ENCODE data around the gene ZNF775.

Gene ZNF775

DNA sequence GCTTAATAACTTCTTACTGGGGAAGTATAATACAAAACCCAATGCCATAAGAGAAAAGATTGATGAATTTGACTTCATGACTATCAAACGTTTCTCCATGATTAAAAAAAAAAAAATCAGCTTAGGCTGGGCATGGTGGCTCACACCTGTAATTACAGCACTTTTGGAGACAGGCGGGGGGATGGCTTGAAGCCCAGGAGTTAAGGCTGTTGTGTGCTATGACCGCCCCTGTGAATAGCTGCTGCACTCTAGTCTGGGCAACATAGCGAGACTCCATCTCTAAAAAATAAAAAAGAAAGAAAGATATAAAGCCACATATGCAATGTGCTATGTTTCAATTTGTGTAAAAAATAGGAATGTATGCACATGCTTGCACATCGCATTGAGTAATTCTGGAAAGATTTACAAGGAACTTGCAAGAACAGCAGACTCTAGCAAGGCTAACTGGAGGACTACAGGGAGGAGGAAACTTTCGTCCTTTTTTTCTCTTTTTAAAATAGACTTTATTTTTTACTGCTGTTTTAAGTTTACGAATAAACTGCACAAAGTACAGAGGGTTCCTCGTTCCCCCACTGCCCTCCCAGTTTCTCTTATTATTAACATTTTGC, 27.4 kb upstream of the ZNF775 start:
- no peak for DNase-seq

GRCh38 chr7:150355666-150356059, 23.5 kb upstream of the ZNF775 start:
- DNase-seq: no peak

GRCh38 chr7:150356265-150356897, 22.7 kb upstream of the ZNF775 start:
- peak; percentile 44 for DNase-seq

GRCh38 chr7:150357270-150357669, 21.9 kb upstream of the ZNF775 start:
- peak; percentile 87 for DNase-seq

DNA sequence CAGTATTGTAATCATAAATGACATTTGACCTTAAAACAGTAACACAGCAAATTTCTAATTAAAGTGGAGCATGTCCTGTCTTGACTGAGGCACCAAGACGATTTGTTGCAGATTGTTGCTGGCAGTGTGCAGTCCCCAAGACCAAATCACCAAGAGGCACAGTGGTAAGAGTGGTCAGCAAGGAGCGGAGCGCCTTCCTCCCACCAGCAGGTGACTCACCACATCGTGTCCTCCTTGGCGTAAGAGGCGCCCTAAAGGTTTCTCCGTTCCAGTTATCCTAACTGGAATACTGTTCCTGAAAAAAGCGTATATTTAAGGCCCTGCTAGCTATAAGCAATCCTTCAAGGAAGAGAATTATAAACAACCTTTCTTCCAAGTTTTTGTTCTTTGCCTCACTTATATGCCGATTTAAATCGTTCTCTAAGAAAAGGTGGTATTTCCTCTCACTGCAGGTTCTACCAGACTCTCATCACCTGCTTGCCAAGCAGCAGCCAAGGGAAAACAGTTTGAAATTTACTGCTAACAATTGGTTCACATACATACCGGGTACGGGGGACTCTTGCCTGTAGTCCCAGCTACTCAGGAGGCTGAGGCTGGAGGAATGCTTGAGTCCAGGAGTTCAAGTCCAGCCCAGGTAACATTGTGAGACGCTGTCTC, 21.2 kb upstream of the ZNF775 start:
- no peak for DNase-seq

GRCh38 chr7:150358433-150358832, 20.7 kb upstream of the ZNF775 start:
- DNase-seq: no peak

DNA sequence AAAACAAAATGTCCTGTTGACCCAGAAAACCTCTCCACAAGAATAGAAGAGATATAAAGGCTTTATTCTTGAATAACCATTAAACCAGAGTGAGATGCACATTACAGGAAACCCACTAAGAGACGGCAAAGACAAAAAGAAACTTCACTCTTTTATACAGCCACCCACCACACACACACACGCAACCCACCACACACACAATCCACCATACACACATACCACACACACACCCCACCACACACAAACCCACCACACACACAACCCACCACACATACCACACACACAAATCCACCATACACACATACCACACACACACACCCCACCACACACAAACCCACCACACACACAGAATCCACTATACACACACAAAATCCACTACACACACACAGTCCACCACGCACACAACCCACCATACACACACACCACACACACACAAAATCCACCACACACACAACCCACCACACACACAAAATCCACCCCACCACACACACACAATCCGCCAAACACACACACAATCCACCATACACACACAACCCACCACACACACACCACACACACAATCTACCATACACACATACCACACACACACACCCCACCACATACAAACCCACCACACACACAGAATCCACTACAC, 20.0 kb upstream of the ZNF775 start:
- peak; percentile 29 for DNase-seq

- DNase-seq: no peak
Observed at GRCh38 chr7:150359622-150360362, 19.3 kb upstream of the ZNF775 start.

GRCh38 chr7:150360363-150361058, 18.6 kb upstream of the ZNF775 start:
- no peak for DNase-seq

GRCh38 chr7:150361402-150361801, 17.7 kb upstream of the ZNF775 start:
- no peak for DNase-seq

DNA sequence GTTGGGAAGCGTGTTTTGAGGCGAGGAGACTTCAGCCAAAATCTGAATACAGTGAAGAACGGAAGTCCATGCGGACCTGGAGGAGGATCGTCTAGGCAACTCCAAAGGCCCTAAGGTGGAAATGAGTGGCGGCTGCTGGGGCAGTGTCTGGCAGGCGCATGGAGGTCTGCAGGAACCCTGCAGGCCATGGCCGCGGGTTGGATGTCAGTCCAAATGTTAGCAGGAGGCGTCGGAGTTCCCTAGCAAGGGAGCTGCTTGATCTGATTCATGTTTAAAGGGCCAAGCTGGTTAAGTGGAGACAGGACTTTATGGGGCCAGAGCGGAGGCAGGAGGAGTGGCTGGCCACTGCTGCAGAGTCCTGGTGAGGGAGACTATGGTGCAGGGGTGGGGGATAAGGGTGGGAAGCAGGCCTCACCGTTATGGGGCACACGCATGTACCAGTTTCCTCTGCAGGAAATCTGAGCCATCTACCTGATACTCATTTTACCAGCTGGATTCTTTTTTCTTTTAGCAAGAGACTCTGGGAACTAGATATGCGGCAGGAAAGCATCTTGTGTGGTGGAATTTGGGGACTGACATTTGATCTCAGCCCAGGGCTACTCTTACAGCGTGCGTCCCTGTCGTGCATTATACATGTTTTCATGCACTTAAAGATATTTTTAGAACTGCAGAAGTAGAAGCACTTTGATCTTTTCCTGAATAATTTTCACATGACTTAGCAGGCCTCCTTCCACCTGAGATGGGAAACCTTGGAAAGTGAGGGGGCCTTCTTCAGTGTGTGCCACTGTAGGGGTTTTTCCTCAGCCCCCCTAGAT, 17.1 kb upstream of the ZNF775 start:
- DNase-seq: no peak

DNA sequence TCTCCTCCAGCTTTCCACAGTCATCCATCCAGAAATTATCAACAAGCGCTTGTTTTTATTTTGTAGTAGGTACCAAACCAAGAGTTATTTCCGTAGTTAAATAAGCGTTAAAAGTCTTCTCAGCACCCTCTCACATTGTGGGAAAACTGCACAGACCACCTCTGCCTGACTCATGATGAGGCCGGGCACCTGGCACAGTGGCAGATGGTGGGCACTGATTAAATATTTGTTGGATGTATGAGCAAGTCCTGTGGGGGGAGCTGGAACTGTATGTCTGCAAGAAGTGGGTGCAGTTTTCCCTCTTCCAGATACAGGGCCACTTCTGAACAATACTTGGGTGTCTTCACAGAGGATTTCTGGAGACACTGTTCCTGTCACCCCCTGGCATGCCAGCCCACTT, 15.8 kb upstream of the ZNF775 start:
- no peak for DNase-seq

DNA sequence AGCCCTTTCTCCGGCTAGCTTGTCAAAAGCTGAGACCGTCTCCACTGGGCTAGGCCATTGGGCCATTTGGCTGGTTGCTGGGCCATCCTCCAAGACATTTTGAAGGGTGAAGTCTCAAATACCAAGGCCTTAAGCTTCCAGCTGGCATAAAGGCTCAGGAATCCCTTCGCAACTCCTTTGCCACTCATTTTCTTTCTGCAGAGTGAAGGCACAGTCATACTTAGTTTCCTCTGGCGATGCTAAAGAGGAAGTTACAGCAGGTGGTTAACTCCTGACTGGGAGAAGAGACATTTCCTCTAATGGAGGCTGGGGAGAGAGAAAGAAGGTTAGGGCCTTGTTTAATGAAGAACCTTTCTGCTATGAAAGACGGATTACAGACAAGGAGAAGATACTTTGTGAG, 15.3 kb upstream of the ZNF775 start:
- DNase-seq: no peak

- no peak for DNase-seq
Observed at GRCh38 chr7:150365194-150365593, 13.9 kb upstream of the ZNF775 start.

DNA sequence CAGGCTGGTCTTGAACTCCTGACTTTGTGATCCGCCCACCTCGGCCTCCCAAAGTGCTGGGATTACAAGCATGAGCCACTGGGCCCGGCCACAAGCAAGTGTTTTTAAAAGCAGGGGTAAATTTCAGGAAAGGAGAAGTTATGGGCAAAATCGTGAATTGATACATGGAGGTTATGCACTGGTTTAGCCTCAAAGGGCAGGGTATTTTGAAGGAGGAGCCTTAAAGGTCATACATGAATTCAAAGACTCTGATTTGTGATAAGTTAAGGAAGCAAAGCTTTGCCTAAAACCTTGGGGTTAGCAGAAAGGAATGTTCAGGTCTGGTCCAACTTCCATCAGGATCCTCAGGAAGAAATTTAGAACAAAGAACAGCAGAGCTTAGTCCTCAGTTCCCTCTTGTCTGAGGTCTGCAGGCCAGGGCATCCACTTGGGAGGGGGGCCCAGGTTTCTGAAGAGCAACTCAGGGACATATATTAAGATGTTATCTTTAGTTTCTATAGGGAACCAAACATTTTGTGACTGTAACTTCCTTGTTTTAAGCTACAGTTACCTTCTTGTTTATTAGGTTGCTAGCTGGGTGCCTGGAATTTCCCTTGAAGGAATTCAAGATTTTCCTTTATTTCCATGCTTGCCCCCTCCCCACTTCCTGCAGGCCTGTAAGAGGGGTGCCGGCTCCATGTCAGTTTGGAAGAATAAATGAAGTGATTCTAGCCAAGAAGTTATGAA, 13.3 kb upstream of the ZNF775 start:
- DNase-seq: no peak

DNA sequence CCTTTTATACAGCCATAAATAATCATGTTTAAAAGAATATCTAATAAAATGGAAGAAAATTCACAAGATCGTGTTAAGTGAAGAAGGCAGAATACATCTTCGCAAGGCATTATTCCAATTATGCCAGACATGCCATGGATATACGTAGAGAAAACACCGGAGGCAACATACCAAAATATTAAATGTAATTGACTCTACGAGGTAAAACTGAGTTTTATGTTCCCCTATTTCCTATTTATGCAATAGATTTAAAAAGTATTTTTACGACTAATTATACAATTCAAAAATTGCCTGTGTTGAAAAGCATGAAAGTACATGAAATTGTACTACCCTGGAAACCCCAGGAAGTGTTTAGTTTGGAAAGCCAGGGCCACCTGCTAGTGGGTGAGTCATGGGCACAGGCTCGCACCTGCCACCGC, 11.4 kb upstream of the ZNF775 start:
- no peak for DNase-seq

DNA sequence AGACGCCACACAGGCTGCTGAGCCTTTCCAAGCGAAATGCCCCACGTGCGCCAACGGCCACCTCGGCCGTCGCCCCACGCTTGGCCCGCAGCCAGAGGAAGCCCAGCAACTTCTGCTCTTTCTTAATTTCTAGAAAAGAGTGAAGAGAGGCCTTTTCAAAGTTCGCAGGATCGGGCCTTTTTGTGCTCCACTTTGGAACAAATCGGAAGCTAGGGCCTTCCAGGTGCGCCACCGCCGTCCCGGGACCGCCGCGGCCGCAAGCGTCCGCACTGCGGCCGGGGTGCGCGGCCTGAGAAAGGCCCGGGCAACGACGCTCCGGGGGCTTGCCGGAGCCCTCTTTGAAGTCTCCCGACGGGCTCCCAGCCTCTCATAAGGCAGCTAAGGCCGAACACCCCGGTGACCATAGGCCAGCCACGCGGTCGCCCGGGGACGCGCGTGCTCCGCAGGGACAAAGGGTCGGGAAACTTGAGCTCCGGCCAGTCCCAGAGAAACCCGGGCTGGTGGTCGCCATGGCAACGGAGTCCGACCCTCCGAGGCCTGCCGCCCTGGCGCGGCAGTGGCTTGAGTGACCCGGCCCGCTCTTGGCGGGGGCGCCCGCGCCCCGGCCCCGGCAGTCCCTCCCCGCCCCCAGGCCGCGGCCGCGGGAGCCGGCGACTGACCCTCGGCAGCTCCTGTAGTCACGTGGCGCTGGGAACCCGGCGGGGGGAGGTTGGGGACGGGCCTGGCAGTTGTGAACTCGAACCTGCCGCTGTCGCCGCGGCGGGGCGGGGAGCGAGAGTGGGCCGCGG, 10.8 kb upstream of the ZNF775 start, which contains the start of gene REPIN1:
Gene REPIN1, plus strand, starts transcription at position 727 of the 788 bp plus-strand sequence. CDS start 890 bp downstream, outside the sequence.
- DNase-seq: peak; percentile 88

- peak; percentile 79 for DNase-seq
Observed at GRCh38 chr7:150368884-150369747, 10.0 kb upstream of the ZNF775 start.
